Retinal pigment epithelial cell (primary cell): ENCODE measurements around the gene RCE1.

Experiments
- DNase-seq: peaks from one replicate; pipeline ENCODE4 v3.0.0-alpha.2; 2010; ENCODE audit warnings: low read depth
- H3K4me3 ChIP-seq: 2 replicates; pipeline ENCODE4 v1.5.1; 2011; ENCODE audit warnings: mild to moderate bottlenecking, low read length, control low read depth, moderate library complexity
- TF ChIP-seq, protein P1 (sequence below): conservative IDR thresholded peaks from 2 replicates; pipeline ENCODE4 v1.5.1; 2011; ENCODE audit warnings: low read depth, low read length, control low read depth, inconsistent platforms

Gene RCE1

DNA sequence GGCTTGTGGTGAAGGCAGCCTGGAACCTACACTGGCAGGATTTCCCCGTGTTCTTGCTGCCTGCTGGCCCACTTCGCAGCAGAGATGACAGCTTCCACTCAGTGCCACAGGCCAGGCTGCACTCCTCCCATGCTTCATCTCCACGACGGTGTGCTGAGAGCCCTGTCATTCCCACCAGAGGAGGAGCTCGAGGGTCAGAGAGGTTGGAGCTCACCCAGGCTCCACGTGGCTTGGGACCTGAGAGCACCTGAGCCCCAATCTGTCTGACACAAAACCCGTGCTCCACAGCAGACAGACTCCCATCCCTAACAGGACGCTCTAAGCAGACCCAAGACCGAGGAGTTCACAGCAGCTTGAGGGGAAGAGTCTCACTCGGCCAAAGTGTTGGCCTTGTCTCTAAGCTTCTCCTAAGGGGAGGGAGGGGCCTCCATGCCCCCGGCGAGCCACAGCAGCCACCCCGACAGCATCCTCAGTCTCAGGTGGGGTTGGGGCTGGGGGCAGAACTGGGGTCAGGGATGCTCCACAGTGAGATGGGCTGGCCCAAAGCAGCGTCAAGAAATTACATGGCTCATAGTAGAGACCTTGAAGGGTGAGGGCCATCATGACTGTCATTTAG lies 24.3 kb downstream of the RCE1 start:
- H3K4me3 ChIP-seq: no peak overlapping the region
- TF ChIP-seq, protein P1, sequence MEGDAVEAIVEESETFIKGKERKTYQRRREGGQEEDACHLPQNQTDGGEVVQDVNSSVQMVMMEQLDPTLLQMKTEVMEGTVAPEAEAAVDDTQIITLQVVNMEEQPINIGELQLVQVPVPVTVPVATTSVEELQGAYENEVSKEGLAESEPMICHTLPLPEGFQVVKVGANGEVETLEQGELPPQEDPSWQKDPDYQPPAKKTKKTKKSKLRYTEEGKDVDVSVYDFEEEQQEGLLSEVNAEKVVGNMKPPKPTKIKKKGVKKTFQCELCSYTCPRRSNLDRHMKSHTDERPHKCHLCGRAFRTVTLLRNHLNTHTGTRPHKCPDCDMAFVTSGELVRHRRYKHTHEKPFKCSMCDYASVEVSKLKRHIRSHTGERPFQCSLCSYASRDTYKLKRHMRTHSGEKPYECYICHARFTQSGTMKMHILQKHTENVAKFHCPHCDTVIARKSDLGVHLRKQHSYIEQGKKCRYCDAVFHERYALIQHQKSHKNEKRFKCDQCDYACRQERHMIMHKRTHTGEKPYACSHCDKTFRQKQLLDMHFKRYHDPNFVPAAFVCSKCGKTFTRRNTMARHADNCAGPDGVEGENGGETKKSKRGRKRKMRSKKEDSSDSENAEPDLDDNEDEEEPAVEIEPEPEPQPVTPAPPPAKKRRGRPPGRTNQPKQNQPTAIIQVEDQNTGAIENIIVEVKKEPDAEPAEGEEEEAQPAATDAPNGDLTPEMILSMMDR: no peak
- DNase-seq: no peak

DNA sequence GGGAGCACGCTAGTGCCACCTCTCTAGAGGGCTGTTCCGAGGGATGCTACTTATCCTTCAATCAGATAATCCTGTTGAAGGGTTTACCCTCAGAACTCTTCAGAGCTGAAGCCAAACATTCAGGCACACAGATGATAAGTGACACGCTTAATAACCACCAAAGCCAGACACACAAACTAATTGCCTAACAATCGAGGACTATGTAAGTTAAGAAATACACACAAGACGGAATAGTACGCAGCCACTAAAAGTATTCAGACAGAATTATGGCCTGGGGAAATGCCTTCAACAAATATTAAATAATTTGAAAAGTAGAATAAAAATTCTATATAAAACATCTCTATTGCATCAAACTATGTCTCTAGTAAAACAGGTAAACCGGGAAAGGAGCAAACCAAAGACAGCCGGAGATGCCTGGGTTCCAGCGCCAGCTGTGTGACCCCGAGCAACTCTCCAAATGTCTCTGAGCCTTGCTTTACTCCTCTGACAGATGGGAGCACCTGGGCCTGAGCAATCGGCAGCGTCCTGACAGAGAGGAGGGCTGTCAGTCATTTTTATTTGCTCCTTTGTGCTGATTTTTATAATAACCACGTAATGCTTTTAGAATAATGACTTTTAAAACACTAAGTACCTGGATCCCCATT lies 25.0 kb downstream of the RCE1 start:
- TF ChIP-seq, protein P1: no peak
- no peak for DNase-seq
- H3K4me3 ChIP-seq: no peak overlapping the region

DNA sequence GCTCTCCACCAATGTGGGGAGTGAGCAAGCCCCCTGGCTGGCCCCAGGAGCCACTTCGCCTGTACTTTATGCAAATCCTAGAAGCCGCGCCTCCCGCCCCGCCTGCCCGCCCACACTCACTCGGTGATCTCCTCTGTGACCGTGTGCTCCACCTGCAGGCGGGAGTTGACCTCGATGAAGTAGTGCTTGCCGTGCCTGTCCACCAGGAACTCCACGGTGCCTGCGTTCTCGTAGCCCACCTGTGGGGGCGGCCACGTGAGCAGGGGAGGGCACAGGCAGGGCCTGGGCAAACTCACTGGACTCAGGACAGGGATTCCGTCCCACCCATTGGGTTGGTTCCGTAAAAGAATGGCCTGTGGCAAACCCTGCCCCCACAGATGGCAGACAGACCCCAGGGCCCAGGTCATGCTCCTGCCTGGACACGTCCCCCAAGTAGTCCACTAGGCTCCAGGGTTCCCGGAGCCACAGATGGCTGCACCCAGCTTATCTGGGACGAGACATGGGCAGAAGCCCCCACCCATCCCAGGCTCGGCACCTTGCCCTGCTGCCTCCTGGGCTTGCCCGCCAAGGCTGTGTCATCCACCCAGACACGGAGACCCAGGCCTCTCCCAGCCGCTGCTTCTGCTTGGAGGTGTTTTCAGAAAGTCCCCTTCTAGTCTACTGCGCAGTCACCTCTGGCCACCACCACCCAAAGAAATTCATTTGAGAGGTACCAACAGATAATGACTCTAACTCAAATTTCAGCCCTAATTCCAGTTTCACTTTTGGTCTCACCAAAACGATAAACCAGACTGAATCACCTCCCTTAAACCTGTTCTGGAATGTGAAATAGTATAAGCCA lies 25.7 kb downstream of the RCE1 start:
- no peak overlapping the region for H3K4me3 ChIP-seq
- no peak for DNase-seq
- TF ChIP-seq, protein P1: peak; percentile 48

DNA sequence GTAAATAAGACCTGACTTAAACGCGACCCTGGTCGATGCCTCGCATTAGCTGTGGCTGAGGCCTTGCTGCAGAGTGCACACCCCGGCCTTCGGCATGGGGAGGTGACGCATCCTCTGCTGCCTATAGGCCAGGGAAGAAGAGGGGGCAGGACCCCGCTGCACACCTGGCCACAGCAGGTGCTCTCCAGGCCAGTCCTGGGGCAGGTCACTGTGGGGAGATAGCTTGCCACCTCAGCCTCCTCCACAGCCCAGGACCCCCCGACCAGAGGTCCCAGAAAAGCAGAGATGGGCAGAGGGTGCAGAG lies 26.3 kb downstream of the RCE1 start:
- no peak for DNase-seq
- H3K4me3 ChIP-seq: no peak overlapping the region
- TF ChIP-seq, protein P1: no peak

DNA sequence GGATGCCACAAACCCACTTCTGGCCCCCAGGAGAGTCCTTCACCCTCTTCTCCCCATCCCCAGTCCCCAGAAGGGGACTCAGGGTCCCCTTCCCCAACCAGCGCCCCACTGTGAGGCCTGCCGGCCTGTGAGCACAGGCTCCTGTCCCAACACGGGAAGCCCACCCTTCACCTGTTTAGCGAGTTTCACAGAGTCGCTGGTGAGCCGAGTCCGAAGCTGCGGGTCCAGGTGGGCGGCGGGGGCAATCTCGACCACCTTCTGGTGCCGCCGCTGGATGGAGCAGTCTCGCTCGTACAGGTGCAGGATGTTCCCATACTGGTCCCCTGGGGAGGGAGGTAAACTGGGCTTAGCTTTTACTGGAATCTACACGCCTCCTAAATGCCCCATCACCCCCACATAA lies 26.9 kb downstream of the RCE1 start:
- TF ChIP-seq, protein P1: no peak
- no peak overlapping the region for H3K4me3 ChIP-seq

DNA sequence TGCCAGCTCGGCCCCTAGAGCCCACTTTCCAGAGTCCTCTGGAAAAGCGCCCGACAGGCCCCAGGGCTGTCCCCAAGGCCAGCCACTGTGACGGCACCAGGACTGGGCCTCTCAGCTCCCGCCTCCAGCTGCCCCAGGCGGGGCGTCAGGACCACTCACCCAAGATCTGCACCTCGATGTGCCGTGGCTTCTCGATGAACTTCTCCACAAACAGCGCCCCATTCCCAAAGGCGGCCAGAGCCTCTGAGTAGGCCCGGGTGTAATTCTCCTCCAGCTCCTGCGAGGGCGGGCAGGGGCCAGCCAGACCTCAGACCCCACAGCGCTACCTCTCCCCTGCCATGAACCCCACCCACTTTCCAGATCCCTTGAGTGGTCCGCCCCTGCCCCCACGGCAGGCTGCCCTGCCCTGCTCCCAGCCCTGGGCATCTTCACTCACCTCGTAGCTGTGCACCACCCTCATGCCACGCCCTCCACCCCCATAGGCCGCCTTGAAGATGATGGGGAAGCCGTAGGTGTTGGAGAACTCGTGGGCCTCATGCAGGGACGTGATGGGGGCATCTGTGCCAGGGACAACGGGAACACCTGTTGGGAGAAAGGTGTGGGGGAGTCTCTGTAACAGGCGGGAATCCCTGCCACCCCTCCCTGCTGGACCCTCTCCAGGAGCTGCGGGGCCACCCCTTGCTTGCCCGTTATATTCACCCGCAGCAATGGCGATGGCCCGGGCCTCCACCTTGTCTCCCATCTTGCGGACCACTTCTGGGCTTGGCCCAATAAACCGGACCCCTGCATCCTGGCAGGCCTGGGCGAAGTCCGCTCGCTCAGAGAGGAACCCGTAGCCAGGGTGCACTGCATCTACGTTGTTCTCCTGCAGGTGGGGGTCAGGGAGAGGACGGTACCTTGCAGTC lies 27.6 kb downstream of the RCE1 start:
- H3K4me3 ChIP-seq: no peak overlapping the region
- DNase-seq: no peak
- TF ChIP-seq, protein P1: no peak

More for the DNA sequence above, 26.9 kb downstream of the RCE1 start:
- no peak for DNase-seq
